Measurements from ENCODE around the gene UCP2. TPM values are rescaled to one million over a fixed set of nuclear protein-coding genes. Genes with fewer than 3 reads are reported as not detected.

Gene UCP2
- total and polyA plus RNA-seq, 2 experiments from 2014 or later = 60.1 to 76.9 TPM

- no peak for TF ChIP-seq ZNF462 (CRISPR knock-in tag; IDR thresholded peaks at IDR 0.05)
These were observed 40.6 kb upstream of the UCP2 start (continued) for GRCh38 chr11:74023276-74023675.

GRCh38 chr11:74022546-74022945 is 39.9 kb upstream of the UCP2 start:
- no peaks in the 10 kb centered on the region for H3K79me2 ChIP-seq (replicated peaks; ENCODE audit: insufficient read depth)
- H3K4me1 Mint-ChIP-seq = peaks cover 7% of the 10 kb centered on the region
- no peaks in the 10 kb centered on the region for H3K9me3 Mint-ChIP-seq
- ATAC-seq (no peak), DNase-seq (ENCODE audit: low spot score) (no peak)
- H3K27ac ChIP-seq (ENCODE audit: low read depth) = no peak overlapping the region
- H3K27me3 ChIP-seq (ENCODE audit: insufficient read depth) = no peaks in the 10 kb centered on the region
- no peaks in the 10 kb centered on the region for H3F3A ChIP-seq (replicated peaks; ENCODE audit: low read depth)
- H3K4me3 Mint-ChIP-seq = no peak overlapping the region
- H3K27ac Mint-ChIP-seq = no peak overlapping the region
- H3K4me1 ChIP-seq (ENCODE audit: insufficient read depth) = no peaks in the 10 kb centered on the region
- H4K20me1 ChIP-seq (replicated peaks; ENCODE audit: insufficient read depth) = no peaks in the 10 kb centered on the region
- no peak overlapping the region for H3K4me3 ChIP-seq
- H3K4me2 ChIP-seq = no peak overlapping the region
- H3K27me3 Mint-ChIP-seq (ENCODE audit: insufficient read depth, low read depth, poor library complexity) = peaks cover 2% of the 10 kb centered on the region
- peaks cover 3% of the 10 kb centered on the region; the same call in 2 of the 3 replicates for H3K36me3 Mint-ChIP-seq (ENCODE audit: low read depth)
- H2AFZ ChIP-seq = no peak overlapping the region
- no peaks in the 10 kb centered on the region for H3K36me3 ChIP-seq (ENCODE audit: insufficient read depth)
- 0 out of 2 replicates have a peak, but pooled peaks cover 3% of the 10 kb centered on the region for H3K9me2 ChIP-seq (ENCODE audit: insufficient read depth)
- TF ChIP-seq CTCF (conservative IDR thresholded peaks at IDR 0.05; ENCODE audit: low read depth in 2 of 2) = no peak
- no peak for TF ChIP-seq REST (IDR thresholded peaks at IDR 0.05; ENCODE audit: unreplicated experiment)
- no peak for TF ChIP-seq POLR2AphosphoS5 (IDR thresholded peaks at IDR 0.05; ENCODE audit: low read depth)
- TF ChIP-seq ETS1 (IDR thresholded peaks at IDR 0.05) = no peak

Data from GM23338 (cell line).